Glutamatergic neuron (in vitro differentiated cells): ENCODE results near the gene POLR3K. TPM values are rescaled to one million over a fixed set of nuclear protein-coding genes. Genes with fewer than 3 reads are reported as not detected.

Source experiments
- DNase-seq: peaks from one replicate; pipeline ENCODE4 v3.0.0; 2022
- H3K27ac Mint-ChIP-seq: one replicate; pipeline ENCODE4 v1.8.0; 2020; ENCODE audit warnings: mild to moderate bottlenecking, mixed read lengths, inconsistent platforms; ENCODE audit not compliant: unreplicated experiment
- H3K27me3 Mint-ChIP-seq: one replicate; pipeline ENCODE4 v1.8.0; 2020; ENCODE audit warnings: mild to moderate bottlenecking, moderate library complexity, mixed read lengths, inconsistent platforms; ENCODE audit not compliant: unreplicated experiment
- H3K36me3 Mint-ChIP-seq: one replicate; pipeline ENCODE4 v1.8.0; 2020; ENCODE audit warnings: mild to moderate bottlenecking, mixed read lengths, inconsistent platforms; ENCODE audit not compliant: unreplicated experiment
- H3K4me1 Mint-ChIP-seq: one replicate; pipeline ENCODE4 v1.8.0; 2020; ENCODE audit warnings: mild to moderate bottlenecking, low read depth, mixed read lengths, inconsistent platforms; ENCODE audit not compliant: unreplicated experiment
- H3K4me3 Mint-ChIP-seq: one replicate; pipeline ENCODE4 v1.8.0; 2020; ENCODE audit warnings: mild to moderate bottlenecking, mixed read lengths, inconsistent platforms; ENCODE audit not compliant: unreplicated experiment
- H3K9me3 Mint-ChIP-seq: one replicate; pipeline ENCODE4 v1.8.0; 2020; ENCODE audit warnings: mild to moderate bottlenecking, moderate library complexity, mixed read lengths, inconsistent platforms; ENCODE audit not compliant: unreplicated experiment
- long read RNA-seq: library from polyadenylated mRNA; unstranded; transcript quantifications from one replicate; pipeline ENCODE4 v2.0.0, GENCODE V29; 2020; ENCODE audit not compliant: unreplicated experiment
- total RNA-seq: library from RNA; stranded (reverse); fragmentation: NEBNext Ultra II Directional; extraction: Animal tissue kit (Norgen Biotek cat#: 25700); gene quantifications from one replicate; pipeline ENCODE4 v1.2.1, GENCODE V29; 2021; ENCODE audit not compliant: unreplicated experiment
- TF ChIP-seq, protein P1 (sequence below): fragments of 200-600 bp; sonication (generic); IDR thresholded peaks from one replicate; pipeline ENCODE4 v1.5.0; 2021; ENCODE audit not compliant: partially characterized antibody, unreplicated experiment

Gene POLR3K
- 10.2 TPM for total RNA-seq
- long read RNA-seq, transcript POLR3K-201 (3 exons, 1,392 nt): major isoform, 14 of 15 reads
- long read RNA-seq, partial matches to known transcripts: 0 of 15 reads
- long read RNA-seq, other reads (novel, unspliced or antisense): 0 of 15 reads

- Mint-ChIP-seq H3K4me3 (peak within 1 kb of the TSS; percentile 99), H3K27me3 (peaks cover 4% of the 10 kb centered on the region), H3K4me1 (peaks cover 5% of the 10 kb centered on the region), H3K9me3 (peaks cover 2% of the 10 kb centered on the region), H3K36me3 (peaks cover 7% of the 10 kb centered on the region), H3K27ac (peak within 1 kb of the TSS; percentile 63)
- TF ChIP-seq, protein P1, sequence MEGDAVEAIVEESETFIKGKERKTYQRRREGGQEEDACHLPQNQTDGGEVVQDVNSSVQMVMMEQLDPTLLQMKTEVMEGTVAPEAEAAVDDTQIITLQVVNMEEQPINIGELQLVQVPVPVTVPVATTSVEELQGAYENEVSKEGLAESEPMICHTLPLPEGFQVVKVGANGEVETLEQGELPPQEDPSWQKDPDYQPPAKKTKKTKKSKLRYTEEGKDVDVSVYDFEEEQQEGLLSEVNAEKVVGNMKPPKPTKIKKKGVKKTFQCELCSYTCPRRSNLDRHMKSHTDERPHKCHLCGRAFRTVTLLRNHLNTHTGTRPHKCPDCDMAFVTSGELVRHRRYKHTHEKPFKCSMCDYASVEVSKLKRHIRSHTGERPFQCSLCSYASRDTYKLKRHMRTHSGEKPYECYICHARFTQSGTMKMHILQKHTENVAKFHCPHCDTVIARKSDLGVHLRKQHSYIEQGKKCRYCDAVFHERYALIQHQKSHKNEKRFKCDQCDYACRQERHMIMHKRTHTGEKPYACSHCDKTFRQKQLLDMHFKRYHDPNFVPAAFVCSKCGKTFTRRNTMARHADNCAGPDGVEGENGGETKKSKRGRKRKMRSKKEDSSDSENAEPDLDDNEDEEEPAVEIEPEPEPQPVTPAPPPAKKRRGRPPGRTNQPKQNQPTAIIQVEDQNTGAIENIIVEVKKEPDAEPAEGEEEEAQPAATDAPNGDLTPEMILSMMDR: no peak
- DNase-seq: peak; percentile 99
Observed at GRCh38 chr16:53346-54236, at the start of gene POLR3K, which contains the start of gene SNRNP25. Gene POLR3K (minus strand): TSS chr16:53608. CDS start chr16:53586, 22 bp downstream. Gene SNRNP25 (plus strand): TSS chr16:53828. CDS start chr16:54017, 189 bp downstream.

DNA sequence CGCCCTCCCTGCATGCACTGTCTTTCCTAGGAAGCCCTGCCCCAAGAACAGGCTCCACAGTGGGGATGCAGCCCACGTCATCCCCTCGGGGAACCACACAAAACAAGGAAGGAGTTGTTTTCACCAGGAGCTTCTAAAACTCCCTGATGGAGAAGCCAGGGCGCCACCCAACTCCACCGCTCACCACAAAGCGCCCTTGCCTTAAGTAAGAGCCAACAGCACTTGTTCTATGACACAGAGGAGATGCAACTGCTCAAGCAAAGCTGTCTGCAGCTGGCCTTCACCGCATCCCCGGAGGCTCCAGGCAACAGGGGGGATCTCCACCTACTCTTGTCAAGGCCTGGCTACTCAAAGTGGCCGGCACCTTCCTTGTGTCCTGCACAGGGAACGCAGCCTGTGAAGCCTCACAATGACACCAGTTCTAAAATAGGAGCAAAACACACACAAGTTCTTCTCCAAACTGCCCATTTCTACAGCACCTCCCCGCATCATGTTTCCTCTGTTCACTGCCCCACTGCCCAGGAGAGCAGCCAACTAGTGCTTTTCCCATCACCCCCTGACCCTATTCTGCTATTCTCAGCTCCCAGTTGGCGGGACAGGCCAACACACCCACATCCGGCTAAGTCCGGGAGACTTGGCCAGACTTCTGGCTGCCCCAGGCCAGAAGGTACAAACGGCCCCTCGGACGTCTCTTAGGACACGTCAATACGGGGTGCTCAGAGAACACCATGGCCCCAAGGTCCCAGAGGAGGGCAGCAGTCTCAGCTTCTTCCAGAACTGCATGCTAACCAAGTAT is 48.9 kb upstream of the POLR3K start:
- Mint-ChIP-seq H3K27ac (no peak overlapping the region), H3K4me1 (peaks cover 15% of the 10 kb centered on the region), H3K36me3 (no peaks in the 10 kb centered on the region), H3K27me3 (peaks cover 9% of the 10 kb centered on the region), H3K9me3 (peaks cover 4% of the 10 kb centered on the region), H3K4me3 (no peak overlapping the region)
- TF ChIP-seq, protein P1: no peak
- no peak for DNase-seq

- peaks cover 4% of the 10 kb centered on the region for H3K9me3 Mint-ChIP-seq
- H3K4me3 Mint-ChIP-seq: no peak overlapping the region
- no peak for DNase-seq
- H3K4me1 Mint-ChIP-seq: peaks cover 15% of the 10 kb centered on the region
- no peak overlapping the region for H3K27ac Mint-ChIP-seq
- peaks cover 9% of the 10 kb centered on the region for H3K27me3 Mint-ChIP-seq
- TF ChIP-seq, protein P1: no peak
- no peaks in the 10 kb centered on the region for H3K36me3 Mint-ChIP-seq
Observed at GRCh38 chr16:101586-101985, 48.2 kb upstream of the POLR3K start.

GRCh38 chr16:100989-101388 is 47.6 kb upstream of the POLR3K start:
- no peak for DNase-seq
- no peak overlapping the region for H3K4me3 Mint-ChIP-seq
- H3K4me1 Mint-ChIP-seq: peaks cover 15% of the 10 kb centered on the region
- H3K27ac Mint-ChIP-seq: no peak overlapping the region
- peaks cover 4% of the 10 kb centered on the region for H3K9me3 Mint-ChIP-seq
- H3K27me3 Mint-ChIP-seq: peaks cover 9% of the 10 kb centered on the region
- H3K36me3 Mint-ChIP-seq: no peaks in the 10 kb centered on the region
- TF ChIP-seq, protein P1: no peak
